ENCODE data around the gene CD300C.
"Not testable (repeated sequence)": the region's sequence is repeated elsewhere in the genome, so short reads cannot be mapped to it uniquely, and the experiment has no call there.

Gene CD300C

DNA sequence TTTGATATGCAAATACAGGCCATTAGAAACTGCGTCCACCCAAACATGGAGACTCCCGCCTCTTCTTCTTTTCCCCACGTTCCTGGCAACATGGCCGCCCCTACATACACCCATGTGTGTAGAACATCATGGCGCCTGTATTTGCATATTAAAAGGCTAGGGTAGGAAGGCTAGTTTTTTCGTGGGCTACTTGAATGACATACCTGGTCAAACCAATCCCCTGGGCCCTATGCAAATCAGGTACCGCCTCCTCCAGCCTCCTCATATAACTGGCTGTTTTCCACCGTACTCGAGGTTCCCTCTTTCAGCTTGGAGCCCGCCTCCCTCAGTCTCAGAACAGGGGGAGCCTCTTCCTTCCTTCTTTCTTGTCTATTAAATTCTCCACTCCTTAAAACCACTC, 13.8 kb downstream of the CD300C start:
- DNase-seq (ENCODE audit: low read depth in 1 of 2, low spot score in 1 of 2), result no peak

- no peak for DNase-seq (ENCODE audit: low read depth in 1 of 2, low spot score in 1 of 2)
Measured at GRCh38 chr17:74531231-74531761, 14.6 kb downstream of the CD300C start, which contains the start of gene CD300LB. Gene CD300LB, minus strand, starts transcription at chr17:74531475. Its CDS starts 125 bp downstream, at chr17:74531350.

- DNase-seq (ENCODE audit: low read depth in 1 of 2, low spot score in 1 of 2), result no peak
Measured at GRCh38 chr17:74530831-74531150, 15.1 kb downstream of the CD300C start.

- DNase-seq (ENCODE audit: low read depth in 1 of 2, low spot score in 1 of 2), result no peak
Measured at GRCh38 chr17:74529243-74529642, 16.7 kb downstream of the CD300C start.

- no peak for DNase-seq (ENCODE audit: low read depth in 1 of 2, low spot score in 1 of 2)
Measured at GRCh38 chr17:74528491-74529199, 17.3 kb downstream of the CD300C start.

GRCh38 chr17:74527756-74528155, 18.2 kb downstream of the CD300C start:
- no peak for DNase-seq (ENCODE audit: low read depth in 1 of 2, low spot score in 1 of 2)

- DNase-seq (ENCODE audit: low read depth in 1 of 2, low spot score in 1 of 2), result no peak
Measured at GRCh38 chr17:74527081-74527480, 18.8 kb downstream of the CD300C start.

- DNase-seq (ENCODE audit: low read depth in 1 of 2, low spot score in 1 of 2), result no peak
Measured at GRCh38 chr17:74526681-74527080, 19.2 kb downstream of the CD300C start.

GRCh38 chr17:74525781-74526288, 20.1 kb downstream of the CD300C start:
- no peak for DNase-seq (ENCODE audit: low read depth in 1 of 2, low spot score in 1 of 2)

DNA sequence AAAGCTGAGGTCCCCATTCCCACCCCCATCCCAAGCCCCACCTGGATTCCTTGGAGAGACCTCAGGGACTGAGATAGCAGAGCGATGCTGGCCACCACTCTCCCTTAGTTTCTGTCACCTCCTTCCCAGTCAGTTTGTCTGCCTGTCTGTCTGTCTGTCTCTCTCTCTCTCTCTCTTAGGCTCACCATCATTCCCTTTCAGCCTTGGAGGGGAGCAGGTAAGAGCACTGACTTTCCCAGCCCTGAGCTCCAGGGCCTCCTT, 20.5 kb downstream of the CD300C start:
- no peak for DNase-seq (ENCODE audit: low read depth in 1 of 2, low spot score in 1 of 2)

- DNase-seq (ENCODE audit: low read depth in 1 of 2, low spot score in 1 of 2), result no peak
Measured at GRCh38 chr17:74524653-74525464, 21.1 kb downstream of the CD300C start.

- DNase-seq (ENCODE audit: low read depth in 1 of 2, low spot score in 1 of 2), result no peak
Measured at GRCh38 chr17:74523308-74523707, 22.6 kb downstream of the CD300C start.

- DNase-seq (ENCODE audit: low read depth in 1 of 2, low spot score in 1 of 2), result no peak
Measured at GRCh38 chr17:74522381-74523105, 23.4 kb downstream of the CD300C start.

- DNase-seq (ENCODE audit: low read depth in 1 of 2, low spot score in 1 of 2), result no peak
Measured at GRCh38 chr17:74521701-74522201, 24.2 kb downstream of the CD300C start.

DNA sequence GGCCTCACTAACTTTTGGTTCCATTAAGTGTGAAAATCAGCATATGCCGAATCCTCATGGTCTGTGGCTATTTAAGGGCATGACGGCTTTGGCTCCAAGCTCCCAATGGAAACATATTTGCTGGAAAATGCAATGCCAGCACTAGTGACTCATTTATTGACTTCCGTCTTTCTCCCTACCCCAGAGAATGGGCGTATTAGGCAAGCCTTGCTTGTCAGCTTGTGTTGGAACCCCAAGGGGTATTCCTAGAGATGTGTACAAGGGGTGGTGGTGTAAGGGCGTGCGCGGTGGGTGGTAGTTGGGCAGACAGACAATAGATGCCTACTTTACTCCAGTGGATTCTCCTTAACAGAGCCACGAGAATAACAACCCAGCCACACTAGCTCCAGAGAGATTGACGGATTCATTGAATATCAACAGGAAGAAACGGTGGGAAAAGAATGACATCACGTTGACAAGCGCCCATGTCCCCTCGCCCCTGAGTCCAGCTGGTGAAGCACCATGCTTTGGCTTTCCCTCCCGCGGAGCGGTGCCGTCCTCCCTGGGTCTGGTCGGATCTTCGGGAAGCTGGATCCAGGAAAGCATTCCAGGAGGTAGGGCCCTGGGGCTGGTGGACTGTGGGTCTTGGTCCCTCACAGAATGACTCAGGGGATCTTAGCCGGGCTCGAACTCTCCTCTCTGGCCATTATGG, 25.0 kb downstream of the CD300C start:
- DNase-seq (ENCODE audit: low read depth in 1 of 2, low spot score in 1 of 2), result no peak

- DNase-seq (ENCODE audit: low read depth in 1 of 2, low spot score in 1 of 2), result no peak
Measured at GRCh38 chr17:74520016-74520434, 25.9 kb downstream of the CD300C start.

DNA sequence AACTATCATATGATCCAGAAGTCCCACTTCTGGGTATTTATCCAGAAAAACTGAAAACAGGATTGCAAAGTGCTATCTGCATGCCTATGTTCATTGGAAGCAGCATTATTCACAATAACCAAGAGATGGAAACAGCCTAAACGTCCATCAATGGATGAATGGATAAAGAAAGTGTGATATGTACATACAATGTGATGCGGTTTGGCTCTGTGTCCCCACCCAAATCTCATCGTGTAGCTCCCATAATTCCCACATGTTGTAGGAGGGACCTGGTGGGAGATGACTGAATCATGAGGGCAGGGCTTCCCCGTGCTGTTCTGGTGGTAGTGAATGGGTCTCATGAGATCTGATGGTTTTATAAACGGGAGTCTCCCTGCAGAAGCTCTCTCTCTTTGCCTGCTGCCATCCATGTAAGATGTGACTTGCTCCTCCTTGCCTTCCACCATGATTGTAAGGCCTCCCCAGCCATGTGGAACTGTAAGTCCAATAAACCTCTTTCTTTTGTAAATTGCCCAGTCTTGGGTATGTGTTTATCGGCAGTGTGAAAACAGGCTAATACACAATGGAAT, 27.4 kb downstream of the CD300C start:
- DNase-seq (ENCODE audit: low read depth in 1 of 2, low spot score in 1 of 2), result not testable (repeated sequence)

GRCh38 chr17:74516561-74517328, 29.2 kb downstream of the CD300C start:
- DNase-seq (ENCODE audit: low read depth in 1 of 2, low spot score in 1 of 2), result no peak

DNA sequence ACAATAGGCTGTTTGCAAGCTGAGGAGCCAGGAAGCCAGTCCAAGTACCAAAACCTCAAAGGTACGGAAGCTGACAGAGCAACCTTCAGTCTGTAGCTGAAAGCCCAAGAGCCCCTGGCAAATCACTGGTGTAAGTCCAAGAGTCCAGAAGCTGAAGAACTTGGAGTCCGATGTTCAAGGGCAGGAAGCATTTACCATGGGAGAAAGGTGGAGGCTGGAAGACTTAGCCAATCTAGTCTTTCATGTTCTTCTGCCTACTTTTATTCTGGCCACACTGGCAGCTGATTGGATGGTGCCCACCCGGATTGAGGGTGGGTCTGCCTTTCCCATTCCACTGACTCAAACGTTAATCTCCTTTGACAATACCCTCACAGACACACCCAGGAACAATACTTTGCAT, 30.0 kb downstream of the CD300C start:
- no peak for DNase-seq (ENCODE audit: low read depth in 1 of 2, low spot score in 1 of 2)
